NB4 (cell line): ENCODE measurements around the gene COL1A1.

ENCODE experiments used
- POLR2A ChIP-seq: IDR thresholded peaks from 2 replicates; pipeline ENCODE4 v1.6.1; 2011; ENCODE audit warnings: mild to moderate bottlenecking; ENCODE audit not compliant: insufficient read length; ENCODE audit errors: extremely low read depth
- TF ChIP-seq, protein P1 (sequence below): IDR thresholded peaks from one replicate; pipeline ENCODE4 v1.5.1; 2012; ENCODE audit warnings: low read depth, low read length

DNA sequence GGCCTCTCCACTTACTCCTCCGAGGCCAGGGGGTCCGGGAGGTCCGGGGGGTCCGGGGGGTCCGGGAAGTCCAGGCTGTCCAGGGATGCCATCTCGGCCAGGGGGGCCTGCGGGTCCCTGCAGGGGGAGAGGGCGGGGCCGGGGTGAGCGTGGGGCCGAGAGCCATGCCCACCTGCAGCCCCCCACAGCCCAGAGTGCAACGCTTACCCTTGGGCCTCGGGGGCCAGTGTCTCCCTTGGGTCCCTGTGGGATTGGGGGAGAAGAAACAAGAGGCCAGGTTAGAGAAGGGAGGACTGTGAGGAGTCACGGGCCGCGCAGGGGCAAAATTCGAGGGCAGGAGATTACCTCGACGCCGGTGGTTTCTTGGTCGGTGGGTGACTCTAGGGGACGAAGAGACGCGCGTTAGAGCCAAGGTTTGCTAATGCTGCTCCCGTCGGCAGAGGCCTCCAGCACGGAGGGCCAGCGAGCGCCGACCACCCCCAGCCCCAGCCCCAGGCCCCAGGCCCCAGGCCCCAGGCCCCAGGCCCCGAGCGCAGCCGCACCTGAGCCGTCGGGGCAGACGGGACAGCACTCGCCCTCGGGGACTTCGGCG is 2.1 kb downstream of the COL1A1 start:
- TF ChIP-seq POLR2A = no peak
- TF ChIP-seq, protein P1, sequence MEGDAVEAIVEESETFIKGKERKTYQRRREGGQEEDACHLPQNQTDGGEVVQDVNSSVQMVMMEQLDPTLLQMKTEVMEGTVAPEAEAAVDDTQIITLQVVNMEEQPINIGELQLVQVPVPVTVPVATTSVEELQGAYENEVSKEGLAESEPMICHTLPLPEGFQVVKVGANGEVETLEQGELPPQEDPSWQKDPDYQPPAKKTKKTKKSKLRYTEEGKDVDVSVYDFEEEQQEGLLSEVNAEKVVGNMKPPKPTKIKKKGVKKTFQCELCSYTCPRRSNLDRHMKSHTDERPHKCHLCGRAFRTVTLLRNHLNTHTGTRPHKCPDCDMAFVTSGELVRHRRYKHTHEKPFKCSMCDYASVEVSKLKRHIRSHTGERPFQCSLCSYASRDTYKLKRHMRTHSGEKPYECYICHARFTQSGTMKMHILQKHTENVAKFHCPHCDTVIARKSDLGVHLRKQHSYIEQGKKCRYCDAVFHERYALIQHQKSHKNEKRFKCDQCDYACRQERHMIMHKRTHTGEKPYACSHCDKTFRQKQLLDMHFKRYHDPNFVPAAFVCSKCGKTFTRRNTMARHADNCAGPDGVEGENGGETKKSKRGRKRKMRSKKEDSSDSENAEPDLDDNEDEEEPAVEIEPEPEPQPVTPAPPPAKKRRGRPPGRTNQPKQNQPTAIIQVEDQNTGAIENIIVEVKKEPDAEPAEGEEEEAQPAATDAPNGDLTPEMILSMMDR = no peak
